ENCODE data around the gene RPS6KA5.

- TF ChIP-seq CTCF (IDR thresholded peaks at IDR 0.05; ENCODE audit: insufficient read depth, low read length) = no peak
- no peak for TF ChIP-seq SPI1 (IDR thresholded peaks at IDR 0.05; ENCODE audit: borderline replicate concordance, low read depth)
Observed at GRCh38 chr14:90987140-90987539, 73.3 kb downstream of the RPS6KA5 start.

Measured in HL-60 (cell line).